Cardiac muscle cell (in vitro differentiated cells and primary cell): Measurements from ENCODE around the gene ARHGEF16. TPM values are rescaled to one million over a fixed set of nuclear protein-coding genes. Genes with fewer than 3 reads are reported as not detected.

ENCODE experiments used
- DNase-seq, 2 donors: peaks; one replicate each; pipeline versions ENCODE4 v3.0.0 to v3.0.0-alpha.2; 2010 to 2017; ENCODE audit warnings: low read depth in 1 of 2, low spot score in 1 of 2
- H3K27ac ChIP-seq: fragments of 200-600 bp; sonication (generic); 2 replicates; pipeline ENCODE4 v1.5.1; 2016
- H3K27me3 ChIP-seq: fragments of 200-600 bp; sonication (generic); 2 replicates; pipeline ENCODE4 v1.6.0; 2016; ENCODE audit warnings: control low read depth
- H3K36me3 ChIP-seq: fragments of 200-600 bp; sonication (generic); 2 replicates; pipeline ENCODE4 v1.5.1; 2016; ENCODE audit warnings: control low read depth
- H3K4me1 ChIP-seq: fragments of 200-600 bp; sonication (generic); 2 replicates; pipeline ENCODE4 v1.8.1; 2017; ENCODE audit warnings: low read depth, mild to moderate bottlenecking, mixed run types
- H3K4me3 ChIP-seq: fragments of 200-600 bp; sonication (generic); 2 replicates; pipeline ENCODE4 v1.5.1; 2016; ENCODE audit warnings: mild to moderate bottlenecking
- H3K9me3 ChIP-seq: fragments of 200-600 bp; sonication (generic); 2 replicates; pipeline ENCODE4 v1.5.1; 2017; ENCODE audit warnings: low read depth, mild to moderate bottlenecking, control low read depth
- CTCF ChIP-seq: IDR thresholded peaks from 2 replicates; pipeline ENCODE4 v1.5.1; 2012; ENCODE audit warnings: low read depth, mild to moderate bottlenecking, low read length
- polyA plus RNA-seq: library from polyadenylated mRNA; unstranded; fragments of >200 nt; fragmentation: Nextera tagmentation; extraction: Ambion mirVana; gene quantifications from 2 replicates; pipeline ENCODE4 v1.2.1, GENCODE V29; 2016
- total RNA-seq: library from RNA; depleted of rRNA; stranded (reverse); fragments of >200 nt; gene quantifications from 2 replicates; pipeline ENCODE4 v1.2.3, GENCODE V29; 2016

The ARHGEF16 gene
- total and polyA plus RNA-seq, 2 experiments from 2014 or later = 6.0 to 11.8 TPM

GRCh38 chr1:3515272-3515671 lies 60.8 kb downstream of the ARHGEF16 start:
- TF ChIP-seq CTCF = no peak
- H3K4me1 ChIP-seq = no peaks in the 10 kb centered on the region
- H3K4me3 ChIP-seq = no peak overlapping the region

GRCh38 chr1:3515774-3516480 lies 61.5 kb downstream of the ARHGEF16 start:
- Histone ChIP-seq H3K9me3 (no peaks in the 10 kb centered on the region), H3K4me1 (no peaks in the 10 kb centered on the region), H3K27me3 (no peaks in the 10 kb centered on the region), H3K4me3 (no peak overlapping the region), H3K27ac (no peak overlapping the region), H3K36me3 (no peaks in the 10 kb centered on the region)
- no peak for TF ChIP-seq CTCF
- no peak for DNase-seq

More at GRCh38 chr1:3515272-3515671, 60.8 kb downstream of the ARHGEF16 start:
- DNase-seq = no peak
- H3K27me3 ChIP-seq = no peaks in the 10 kb centered on the region
- no peaks in the 10 kb centered on the region for H3K9me3 ChIP-seq
- H3K36me3 ChIP-seq = no peaks in the 10 kb centered on the region
- no peak overlapping the region for H3K27ac ChIP-seq

- H3K27me3 ChIP-seq = no peaks in the 10 kb centered on the region
- H3K4me1 ChIP-seq = no peaks in the 10 kb centered on the region
- no peaks in the 10 kb centered on the region for H3K9me3 ChIP-seq
- TF ChIP-seq CTCF = no peak
- H3K36me3 ChIP-seq = no peaks in the 10 kb centered on the region
- H3K4me3 ChIP-seq = no peak overlapping the region
- no peak overlapping the region for H3K27ac ChIP-seq
- DNase-seq = no peak
Measured at GRCh38 chr1:3516481-3516869, 62.0 kb downstream of the ARHGEF16 start.

GRCh38 chr1:3516911-3517675 lies 62.6 kb downstream of the ARHGEF16 start:
- no peak for TF ChIP-seq CTCF

GRCh38 chr1:3518256-3518655 lies 63.8 kb downstream of the ARHGEF16 start:
- Histone ChIP-seq H3K4me1 (no peaks in the 10 kb centered on the region), H3K9me3 (no peaks in the 10 kb centered on the region), H3K27ac (no peak overlapping the region), H3K4me3 (no peak overlapping the region), H3K36me3 (no peaks in the 10 kb centered on the region), H3K27me3 (no peaks in the 10 kb centered on the region)
- DNase-seq = no peak
- TF ChIP-seq CTCF = peak; percentile 56

More at GRCh38 chr1:3516911-3517675, 62.6 kb downstream of the ARHGEF16 start:
- no peak for DNase-seq
- H3K4me3 ChIP-seq = no peak overlapping the region
- no peaks in the 10 kb centered on the region for H3K9me3 ChIP-seq
- no peaks in the 10 kb centered on the region for H3K27me3 ChIP-seq
- no peaks in the 10 kb centered on the region for H3K4me1 ChIP-seq
- H3K36me3 ChIP-seq = no peaks in the 10 kb centered on the region
- no peak overlapping the region for H3K27ac ChIP-seq
